CD4-positive, alpha-beta T cell (primary cell): ENCODE data around the gene ZNF286A. TPM values are rescaled to one million over a fixed set of nuclear protein-coding genes. Genes with fewer than 3 reads are reported as not detected.
"Not testable (repeated sequence)": the region's sequence is repeated elsewhere in the genome, so short reads cannot be mapped to it uniquely, and the experiment has no call there.

Experiments used
- ATAC-seq: fragments of 200-7000 bp; cut with Tn5 transposase; one replicate; pipeline ENCODE4 v1.10.0; 2022; ENCODE audit warnings: mild to moderate bottlenecking; ENCODE audit not compliant: poor library complexity
- CTCF ChIA-PET: fragments of 350-600 bp; sonication (Branson Sonifier 250); formaldehyde crosslinking; loops from one replicate; lab custom pipeline; 2021; ENCODE audit warnings: antibody characterized with exemption, inconsistent platforms; lab: Charles Lee
- POLR2A ChIA-PET: fragments of 350-600 bp; sonication (Branson Sonifier 250); formaldehyde crosslinking; loops from one replicate; lab custom pipeline; 2021; ENCODE audit warnings: antibody characterized with exemption, inconsistent platforms; lab: Charles Lee
- DNase-seq, 14 experiments: peaks; one replicate each; pipeline ENCODE4 v3.0.0-alpha.2; 2013 to 2020; ENCODE audit warnings: mixed read lengths in 2 of 14
- H3K27ac ChIP-seq, 2 donors: one replicate each; pipeline versions ENCODE4 v1.5.1 to v1.7.0; 2013; ENCODE audit warnings: low read length in 2 of 2, low read depth in 1 of 2, mild to moderate bottlenecking in 1 of 2
- H3K27me3 ChIP-seq, 2 experiments: 1 replicate in 1 of 2; 2 replicates in 1 of 2; pipeline versions ENCODE4 v1.6.1 to v1.7.0; 2013; ENCODE audit warnings: low read length in 2 of 2, control low read depth in 1 of 2, mild to moderate bottlenecking in 1 of 2, moderate library complexity in 1 of 2; ENCODE audit not compliant: insufficient read depth in 2 of 2, control insufficient read depth in 1 of 2
- H3K36me3 ChIP-seq: one replicate; pipeline ENCODE4 v1.6.1; 2013; ENCODE audit warnings: low read length, control low read depth; ENCODE audit not compliant: insufficient read depth
- H3K4me1 ChIP-seq: one replicate; pipeline ENCODE4 v1.6.1; 2013; ENCODE audit warnings: low read length, control low read depth; ENCODE audit not compliant: insufficient read depth
- H3K4me3 ChIP-seq: one replicate; pipeline ENCODE4 v1.5.1; 2013; ENCODE audit warnings: mild to moderate bottlenecking, low read length, moderate library complexity
- H3K9me3 ChIP-seq, 2 experiments: 1 replicate in 1 of 2; 2 replicates in 1 of 2; pipeline versions ENCODE4 v1.6.1 to v1.7.0; 2013; ENCODE audit warnings: low read length in 2 of 2, mild to moderate bottlenecking in 2 of 2, control low read depth in 1 of 2, moderate library complexity in 1 of 2; ENCODE audit not compliant: control insufficient read depth in 1 of 2, insufficient read depth in 1 of 2
- H3K27ac Mint-ChIP-seq: one replicate; pipeline ENCODE4 v1.8.0; 2020; ENCODE audit warnings: mixed read lengths
- H3K27me3 Mint-ChIP-seq: one replicate; pipeline ENCODE4 v1.8.0; 2021; ENCODE audit warnings: mixed read lengths
- H3K36me3 Mint-ChIP-seq: one replicate; pipeline ENCODE4 v1.8.0; 2021; ENCODE audit warnings: low read depth, mixed read lengths
- H3K4me1 Mint-ChIP-seq: one replicate; pipeline ENCODE4 v1.8.0; 2021; ENCODE audit warnings: low read depth, mixed read lengths
- H3K4me3 Mint-ChIP-seq: one replicate; pipeline ENCODE4 v1.8.0; 2020; ENCODE audit warnings: mild to moderate bottlenecking, mixed read lengths
- H3K9me3 Mint-ChIP-seq: one replicate; pipeline ENCODE4 v1.8.0; 2020; ENCODE audit warnings: mixed read lengths
- intact Hi-C, 2 experiments: fragments of 100-400 bp; cut with DNase I in 1 of 2; cut with micrococcal nuclease in 1 of 2; formaldehyde crosslinking; loops; one replicate each; pipeline versions ENCODE4 v1.15.1 to v1.9.0; 2023 to 2025; cut with DNase I, micrococcal nuclease
- total RNA-seq, 174 experiments: library from RNA in 2 of 174; stranded (reverse) in 2 of 174; gene quantifications; one replicate each; pipeline ENCODE4 v1.2.3 and lab custom pipeline; 2021 to 2026

Gene ZNF286A
- total RNA-seq, 2 experiments from 2014 or later: 14.4 to 19.4 TPM

DNA sequence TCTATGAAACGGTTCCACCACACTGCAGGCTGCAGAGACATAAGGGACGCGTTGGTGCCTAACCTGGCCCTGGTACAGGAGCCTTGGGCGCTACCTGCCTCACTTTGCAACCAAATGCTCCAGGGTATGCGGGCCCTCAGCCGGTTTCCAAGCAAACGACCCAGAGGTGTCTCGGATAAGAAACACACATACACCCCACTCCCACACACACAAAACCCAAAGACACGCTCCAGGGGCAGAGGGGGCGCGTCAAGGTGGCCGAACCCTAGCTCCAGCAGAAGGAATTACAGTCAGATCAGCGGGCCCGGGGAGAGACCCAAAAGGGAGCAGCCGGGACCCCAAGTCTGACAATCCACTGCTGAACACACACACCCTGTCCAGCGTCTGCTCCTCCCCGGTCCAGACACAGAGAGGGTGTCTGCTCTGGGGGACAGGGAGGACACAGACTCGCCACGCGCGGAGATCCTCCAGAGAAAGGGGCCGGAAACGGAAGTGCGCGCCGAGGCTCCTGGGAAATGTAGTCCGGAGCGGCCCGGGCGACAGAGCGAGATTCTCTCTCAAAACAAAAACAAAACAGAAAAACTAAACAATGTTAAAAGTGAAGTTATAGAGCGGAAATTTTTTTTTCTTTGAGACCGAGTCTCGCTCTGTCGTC lies 15.6 kb upstream of the ZNF286A start, which contains the start of gene TRIM16:
Gene TRIM16, minus strand, starts transcription at position 488 of the 655 bp plus-strand sequence. CDS start 32,702 bp downstream, outside the sequence.
- intact Hi-C loops: loop anchor here in 1 of 2 experiments (10.0 kb wide), 1 partner anchor 119 kb away; the partner anchor contains the start of gene TVP23C
- H3K27ac ChIP-seq: peak within 1 kb of the TSS in 1 of 2 donors; percentile 40

DNA sequence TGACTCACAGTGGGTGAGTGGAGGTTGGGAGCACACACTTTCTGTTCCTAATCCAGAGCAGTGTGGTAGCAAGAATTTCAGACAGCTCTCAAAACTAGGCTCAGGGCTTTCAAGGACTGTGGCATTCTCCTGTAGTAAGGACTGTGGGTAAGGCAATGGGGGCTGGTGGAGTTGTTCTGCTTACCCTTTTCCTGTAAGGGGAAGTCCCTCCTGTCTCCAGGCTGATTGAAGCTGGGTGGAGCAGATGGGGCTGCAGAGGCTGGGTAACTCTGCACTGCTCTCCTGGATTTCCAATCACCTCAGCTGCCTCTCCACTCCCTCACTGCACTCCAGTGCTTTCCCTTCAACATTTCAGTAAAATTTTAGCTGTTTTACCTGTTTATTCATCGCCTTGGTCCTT lies 12.1 kb upstream of the ZNF286A start:
- POLR2A ChIA-PET, H3K4me1 ChIP-seq, H3K27me3 ChIP-seq, H3K36me3 ChIP-seq, H3K36me3 Mint-ChIP-seq, H3K4me3 Mint-ChIP-seq, H3K27me3 Mint-ChIP-seq, DNase-seq, H3K9me3 ChIP-seq, H3K4me3 ChIP-seq, H3K27ac ChIP-seq, ATAC-seq, H3K9me3 Mint-ChIP-seq, CTCF ChIA-PET, H3K27ac Mint-ChIP-seq: not testable (repeated sequence)
- peaks cover 19% of the 10 kb centered on the region for H3K4me1 Mint-ChIP-seq
- intact Hi-C loops: loop anchor here in 1 of 2 experiments (10.0 kb wide), 1 partner anchor 123 kb away; the partner anchor contains the start of gene TVP23C

More for the DNA sequence above, 15.6 kb upstream of the ZNF286A start, which contains the start of gene TRIM16:
- H3K27me3 Mint-ChIP-seq, CTCF ChIA-PET, H3K9me3 Mint-ChIP-seq, H3K27me3 ChIP-seq, H3K9me3 ChIP-seq, H3K4me1 ChIP-seq, H3K36me3 Mint-ChIP-seq, H3K36me3 ChIP-seq: not testable (repeated sequence)
- Mint-ChIP-seq H3K4me3 (peak within 1 kb of the TSS; percentile 90), H3K4me1 (peaks cover 19% of the 10 kb centered on the region), H3K27ac (peak within 1 kb of the TSS; percentile 92)
- H3K4me3 ChIP-seq: peak within 1 kb of the TSS; percentile 69
- DNase-seq (peak; percentile 65 to 87 (median 75)), ATAC-seq (peak; percentile 92)
- POLR2A ChIA-PET: interaction anchor here (1.9 kb wide), 1 partner anchor 15 kb away, joined by 4 read pairs; no protein-coding TSS in a partner anchor

DNA sequence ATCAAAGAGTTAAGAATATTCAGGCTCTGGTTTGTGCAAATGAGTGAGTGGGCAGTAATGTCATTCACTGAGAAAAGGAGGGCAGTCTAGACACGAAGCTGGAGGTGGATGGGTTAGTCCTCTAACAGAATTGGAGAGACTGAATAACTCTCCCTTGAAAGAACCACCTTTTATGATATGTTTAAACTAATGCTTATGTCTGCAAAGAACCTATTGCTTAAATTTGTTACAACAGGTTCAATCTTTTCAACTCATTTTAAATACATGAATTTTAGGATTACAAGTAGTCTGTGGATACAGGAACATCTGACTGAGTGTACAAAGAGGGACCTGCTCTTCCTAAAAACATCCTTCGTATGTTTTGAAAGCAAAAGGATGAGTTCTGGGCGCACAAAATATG lies 585 bp upstream of the ZNF286A start:
- H3K4me1 ChIP-seq, H3K9me3 Mint-ChIP-seq, ATAC-seq, intact Hi-C loops, H3K27me3 ChIP-seq, DNase-seq, H3K9me3 ChIP-seq, H3K36me3 ChIP-seq, CTCF ChIA-PET, H3K27me3 Mint-ChIP-seq: not testable (repeated sequence)
- Mint-ChIP-seq H3K36me3 (peaks cover 27% of the 10 kb centered on the region), H3K27ac (peak overlapping the region; percentile 92), H3K4me1 (peaks cover 23% of the 10 kb centered on the region), H3K4me3 (peak overlapping the region; percentile 94)
- Histone ChIP-seq H3K4me3 (peak overlapping the region; percentile 60), H3K27ac (peak overlapping the region; percentile 38 to 53)
- POLR2A ChIA-PET: interaction anchor here (1.1 kb wide), 1 partner anchor 14 kb away, joined by 4 read pairs; no protein-coding TSS in a partner anchor

DNA sequence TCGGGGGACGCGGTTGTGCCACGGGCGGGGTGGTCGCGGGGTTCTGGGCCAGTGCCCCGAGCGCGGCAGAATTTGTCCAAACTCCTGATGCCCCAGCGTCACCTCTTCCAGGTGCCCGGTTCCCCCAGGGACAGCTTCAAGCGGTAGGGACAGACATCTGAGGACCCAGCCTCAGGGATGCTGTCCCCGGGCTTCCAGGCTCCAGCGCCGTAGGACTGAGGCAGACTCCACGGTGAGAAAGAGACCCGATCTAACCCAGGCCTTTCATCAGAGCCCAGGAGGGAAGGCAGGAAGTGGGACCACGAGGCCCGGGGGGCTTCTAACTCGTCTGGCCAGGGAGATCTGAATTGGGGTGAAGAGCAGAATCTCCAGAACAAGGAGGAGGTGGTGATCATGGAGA lies 385 bp downstream of the ZNF286A start:
- CTCF ChIA-PET, H3K27me3 ChIP-seq, H3K9me3 Mint-ChIP-seq, H3K36me3 ChIP-seq, intact Hi-C loops, POLR2A ChIA-PET, H3K9me3 ChIP-seq, H3K27me3 Mint-ChIP-seq, H3K4me1 ChIP-seq: not testable (repeated sequence)
- Mint-ChIP-seq H3K36me3 (peaks cover 32% of the 10 kb centered on the region), H3K27ac (peak overlapping the region; percentile 92), H3K4me1 (peaks cover 23% of the 10 kb centered on the region), H3K4me3 (peak overlapping the region; percentile 94)
- Histone ChIP-seq H3K27ac (peak overlapping the region; percentile 53 to 74), H3K4me3 (peak overlapping the region; percentile 60)
- peak in 1 of 14 experiments; percentile 26 for DNase-seq
- ATAC-seq: peak; percentile 7

DNA sequence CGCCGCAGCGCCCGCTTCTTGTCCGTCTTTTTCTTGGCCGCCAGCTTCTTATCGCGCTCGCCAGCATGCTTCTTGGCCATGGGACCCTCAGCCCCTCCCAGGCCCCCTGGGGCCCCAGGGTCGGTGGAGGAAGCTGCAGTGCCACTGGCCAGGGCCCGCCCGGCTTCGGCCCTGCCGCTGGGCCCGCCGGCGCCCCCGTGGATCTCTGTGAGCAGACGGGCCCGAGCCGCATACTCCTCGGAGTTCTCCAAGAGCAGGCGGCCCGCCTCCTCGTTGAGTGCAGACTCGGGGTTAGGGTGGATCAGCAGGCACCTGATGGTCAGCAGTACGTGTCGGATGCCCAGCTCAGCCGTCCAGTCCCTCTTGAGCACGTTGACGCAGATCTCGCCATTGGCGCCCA lies 4.7 kb downstream of the ZNF286A start:
- intact Hi-C loops, ATAC-seq, H3K27ac ChIP-seq, H3K27me3 ChIP-seq, H3K27me3 Mint-ChIP-seq, H3K4me3 Mint-ChIP-seq, CTCF ChIA-PET, POLR2A ChIA-PET, DNase-seq, H3K4me3 ChIP-seq, H3K27ac Mint-ChIP-seq, H3K4me1 ChIP-seq, H3K9me3 Mint-ChIP-seq: not testable (repeated sequence)
- Histone ChIP-seq H3K36me3 (peaks cover 23% of the 10 kb centered on the region), H3K9me3 (peaks cover 20 to 26% of the 10 kb centered on the region in 2 experiments)
- Mint-ChIP-seq H3K36me3 (peaks cover 74% of the 10 kb centered on the region), H3K4me1 (peaks cover 15% of the 10 kb centered on the region)

DNA sequence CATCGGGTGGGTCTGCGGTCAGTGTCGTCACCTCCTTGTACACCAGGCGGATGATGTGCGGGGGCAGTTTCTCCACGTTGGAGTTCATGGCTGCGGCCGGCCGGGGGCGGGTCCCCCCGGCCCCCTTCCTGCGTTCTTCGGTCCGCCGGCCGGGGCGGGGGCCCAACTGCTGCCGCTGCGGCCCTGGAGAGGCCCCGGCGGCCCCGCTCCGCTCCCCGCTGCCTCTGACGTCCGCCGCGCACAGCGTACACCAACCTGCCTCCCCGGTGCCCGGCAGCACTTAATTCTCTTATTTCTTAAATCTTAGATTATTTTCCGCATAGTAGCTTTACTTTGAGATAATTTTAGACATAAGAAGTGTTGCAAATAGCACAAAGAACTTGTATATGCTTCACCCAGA lies 5.3 kb downstream of the ZNF286A start:
- intact Hi-C loops, H3K4me1 ChIP-seq, CTCF ChIA-PET, H3K4me1 Mint-ChIP-seq, H3K9me3 Mint-ChIP-seq, POLR2A ChIA-PET, DNase-seq, H3K27ac Mint-ChIP-seq, H3K4me3 ChIP-seq, H3K27me3 Mint-ChIP-seq, ATAC-seq, H3K27me3 ChIP-seq, H3K27ac ChIP-seq, H3K4me3 Mint-ChIP-seq: not testable (repeated sequence)
- Histone ChIP-seq H3K36me3 (peaks cover 23% of the 10 kb centered on the region), H3K9me3 (peaks cover 20 to 26% of the 10 kb centered on the region in 2 experiments)
- peaks cover 75% of the 10 kb centered on the region for H3K36me3 Mint-ChIP-seq

DNA sequence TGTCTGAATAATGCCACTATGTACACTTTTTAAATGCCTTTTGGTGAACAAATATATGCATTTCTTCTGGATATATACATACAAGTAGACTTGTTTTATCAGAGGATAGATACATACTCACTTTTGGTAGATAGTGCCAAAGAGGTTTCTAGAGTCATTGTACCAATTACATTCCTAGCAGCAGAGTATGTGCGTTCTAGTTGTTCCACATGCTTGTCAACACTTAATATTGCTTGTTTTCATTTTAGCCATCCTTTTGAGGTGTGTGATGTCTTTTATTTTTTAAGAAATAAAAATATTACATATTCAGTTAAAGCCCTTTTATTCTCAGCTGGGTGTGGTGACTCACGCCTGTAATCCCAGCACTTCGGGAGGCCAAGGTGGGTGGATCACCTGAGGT lies 9.3 kb downstream of the ZNF286A start:
- H3K4me3 ChIP-seq, H3K9me3 Mint-ChIP-seq, H3K4me1 Mint-ChIP-seq, H3K4me3 Mint-ChIP-seq, H3K27ac Mint-ChIP-seq, DNase-seq, H3K27me3 ChIP-seq, CTCF ChIA-PET, POLR2A ChIA-PET, intact Hi-C loops, H3K27ac ChIP-seq, H3K27me3 Mint-ChIP-seq, H3K4me1 ChIP-seq, ATAC-seq: not testable (repeated sequence)
- H3K9me3 ChIP-seq: peaks cover 32% of the 10 kb centered on the region in 2 experiments
- peaks cover 90% of the 10 kb centered on the region for H3K36me3 Mint-ChIP-seq
- H3K36me3 ChIP-seq: peaks cover 25% of the 10 kb centered on the region
